CD4-positive, CD25-positive, alpha-beta regulatory T cell (primary cell): ENCODE results near the gene HOXB3. TPM values are rescaled to one million over a fixed set of nuclear protein-coding genes. Genes with fewer than 3 reads are reported as not detected.
A peak's percentile ranks its signal among the peaks of the same experiment; 100 is the strongest.

Experiments used
- ATAC-seq, 2 donors: fragments of 150-1000 bp; cut with Tn5 transposase; one replicate each; pipeline ENCODE4 v1.10.0; 2021; ENCODE audit warnings: low read depth in 2 of 2, moderate number of reproducible peaks in 2 of 2, moderate library complexity in 1 of 2
- DNase-seq, 3 donors: peaks; one replicate each; pipeline versions ENCODE4 v3.0.0 to v3.0.0-alpha.2; 2012 to 2022; ENCODE audit warnings: mixed read lengths in 1 of 3
- H3K27ac ChIP-seq: one replicate; pipeline ENCODE4 v1.7.0; 2013; ENCODE audit warnings: mild to moderate bottlenecking, low read length; ENCODE audit not compliant: insufficient read depth, poor library complexity, severe bottlenecking
- H3K27me3 ChIP-seq: one replicate; pipeline ENCODE4 v1.7.0; 2013; ENCODE audit warnings: low read length; ENCODE audit not compliant: control insufficient read depth, insufficient read depth
- H3K36me3 ChIP-seq: one replicate; pipeline ENCODE4 v1.7.0; 2013; ENCODE audit warnings: mild to moderate bottlenecking, low read length, moderate library complexity; ENCODE audit not compliant: control insufficient read depth, insufficient read depth
- H3K4me1 ChIP-seq: 2 replicates; pipeline ENCODE4 v1.7.0; 2013; ENCODE audit warnings: mild to moderate bottlenecking, low read length; ENCODE audit not compliant: insufficient read depth, control insufficient read depth, poor library complexity, severe bottlenecking
- H3K4me3 ChIP-seq: one replicate; pipeline ENCODE4 v1.7.0; 2013; ENCODE audit warnings: low read depth, mild to moderate bottlenecking, low read length, moderate library complexity
- H3K9me3 ChIP-seq, 2 experiments: 1 replicate in 1 of 2; 2 replicates in 1 of 2; pipeline ENCODE4 v1.7.0; 2013; ENCODE audit warnings: low read length in 2 of 2, mild to moderate bottlenecking in 1 of 2, moderate library complexity in 1 of 2; ENCODE audit not compliant: control insufficient read depth in 2 of 2
- H3K27ac Mint-ChIP-seq, 3 donors: one replicate each; pipeline ENCODE4 v1.8.0; 2020 to 2022; ENCODE audit warnings: mild to moderate bottlenecking in 3 of 3, mixed read lengths in 3 of 3, moderate library complexity in 2 of 3
- H3K27me3 Mint-ChIP-seq: one replicate; pipeline ENCODE4 v1.8.0; 2022; ENCODE audit warnings: mild to moderate bottlenecking, mixed read lengths
- H3K36me3 Mint-ChIP-seq: one replicate; pipeline ENCODE4 v1.8.0; 2020; ENCODE audit warnings: mixed read lengths
- H3K4me1 Mint-ChIP-seq, 4 donors: one replicate each; pipeline ENCODE4 v1.8.0; 2020 to 2022; ENCODE audit warnings: mixed read lengths in 4 of 4, mild to moderate bottlenecking in 1 of 4
- H3K4me3 Mint-ChIP-seq, 4 donors: one replicate each; pipeline ENCODE4 v1.8.0; 2020 to 2022; ENCODE audit warnings: mild to moderate bottlenecking in 4 of 4, mixed read lengths in 4 of 4, moderate library complexity in 3 of 4
- H3K9me3 Mint-ChIP-seq, 7 donors: one replicate each; pipeline ENCODE4 v1.8.0; 2020 to 2022; ENCODE audit warnings: mixed read lengths in 7 of 7, mild to moderate bottlenecking in 3 of 7, moderate library complexity in 2 of 7
- polyA plus RNA-seq, 4 donors: library from polyadenylated mRNA; unstranded; fragments of 300-500 nt; fragmentation: Illumina TruSeq; gene quantifications; one replicate each; pipeline ENCODE4 v1.2.3, GENCODE V29; 2021
- total RNA-seq: library from RNA; stranded (reverse); gene quantifications from one replicate; pipeline ENCODE4 v1.2.3, GENCODE V29; 2022

The HOXB3 gene
- total and polyA plus RNA-seq, 5 donors from 2014 or later, result 0.05 to 8.1 (median 0.16) TPM; not detected in 2

- Histone ChIP-seq H3K27ac (no peak overlapping the region), H3K27me3 (peaks cover 3% of the 10 kb centered on the region), H3K4me3 (no peak overlapping the region), H3K9me3 (no peaks in the 10 kb centered on the region), H3K36me3 (no peaks in the 10 kb centered on the region), H3K4me1 (no peaks in the 10 kb centered on the region)
- DNase-seq (no peak), ATAC-seq (no peak)
- H3K27me3 Mint-ChIP-seq, result peaks cover 9% of the 10 kb centered on the region
- peaks cover 5% of the 10 kb centered on the region for H3K36me3 Mint-ChIP-seq
- H3K4me3 Mint-ChIP-seq, result no peak overlapping the region
- peaks cover 0 to 14% (median 2%) of the 10 kb centered on the region in 4 donors for H3K4me1 Mint-ChIP-seq
- no peaks in the 10 kb centered on the region for H3K9me3 Mint-ChIP-seq
- no peak overlapping the region for H3K27ac Mint-ChIP-seq
These were observed 26.6 kb downstream of the HOXB3 start for GRCh38 chr17:48563385-48563838.

- no peaks in the 10 kb centered on the region for H3K4me1 ChIP-seq
- Mint-ChIP-seq H3K27me3 (peaks cover 12% of the 10 kb centered on the region), H3K4me1 (peaks cover 0 to 12% (median under 1%) of the 10 kb centered on the region in 4 donors), H3K36me3 (peaks cover 4% of the 10 kb centered on the region), H3K27ac (no peak overlapping the region), H3K9me3 (no peaks in the 10 kb centered on the region), H3K4me3 (no peak overlapping the region)
- no peak for DNase-seq
- no peaks in the 10 kb centered on the region for H3K36me3 ChIP-seq
- no peaks in the 10 kb centered on the region for H3K9me3 ChIP-seq
- no peak overlapping the region for H3K27ac ChIP-seq
- no peak overlapping the region for H3K4me3 ChIP-seq
- ATAC-seq, result no peak
- peaks cover 3% of the 10 kb centered on the region for H3K27me3 ChIP-seq
These were observed 27.1 kb downstream of the HOXB3 start for GRCh38 chr17:48562934-48563333.

DNA sequence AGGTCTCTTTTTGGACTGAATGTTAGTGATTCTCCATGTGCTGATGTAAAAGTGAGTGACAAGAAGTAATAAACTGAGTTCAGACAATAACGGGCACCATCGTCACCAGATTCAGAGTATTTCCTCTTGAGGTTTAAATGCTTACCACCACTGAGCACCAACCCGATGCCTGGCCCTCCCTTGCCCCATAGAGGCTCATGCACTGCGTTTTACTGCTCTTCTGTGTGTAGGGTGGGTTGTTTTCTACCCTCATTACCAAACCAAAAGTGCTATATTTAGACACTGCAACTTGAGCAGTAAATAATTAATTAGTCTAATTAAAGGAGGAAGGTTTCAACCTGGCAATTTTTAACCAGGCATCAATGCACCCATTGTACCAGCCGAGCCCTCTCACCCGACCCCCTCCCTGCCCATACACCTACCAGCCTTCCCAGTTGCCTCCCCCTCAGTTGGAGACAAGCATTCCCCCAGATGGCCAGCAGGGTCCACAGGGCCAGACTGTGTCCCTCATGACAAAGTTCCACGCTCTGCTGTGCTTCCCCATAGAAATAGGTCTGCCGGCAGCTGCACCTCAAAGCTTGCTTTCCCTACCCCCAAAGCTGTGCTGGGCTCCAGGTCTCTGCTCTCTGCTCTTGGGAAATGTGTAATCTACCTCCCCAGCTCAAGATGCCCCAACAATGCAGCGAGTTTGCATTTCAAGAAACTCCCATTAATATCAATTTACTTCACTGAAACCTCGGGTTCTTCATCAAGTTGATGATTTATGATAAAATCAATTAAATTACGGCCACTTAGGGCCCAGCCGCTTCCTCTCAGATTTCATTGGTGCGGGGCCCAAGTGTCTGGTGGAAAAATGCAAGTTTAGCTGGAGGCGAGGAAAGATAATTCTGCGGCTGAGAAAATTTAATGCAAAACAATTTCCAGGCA is 27.9 kb downstream of the HOXB3 start:
- no peak overlapping the region for H3K27ac Mint-ChIP-seq
- H3K4me1 ChIP-seq, result no peaks in the 10 kb centered on the region
- no peak for DNase-seq
- peaks cover 0 to 12% (median under 1%) of the 10 kb centered on the region in 4 donors for H3K4me1 Mint-ChIP-seq
- peaks cover 4% of the 10 kb centered on the region for H3K36me3 Mint-ChIP-seq
- no peak overlapping the region for H3K4me3 ChIP-seq
- peak in 1 of 2 donors; percentile 48 for ATAC-seq
- H3K27ac ChIP-seq, result no peak overlapping the region
- no peak overlapping the region for H3K4me3 Mint-ChIP-seq
- no peaks in the 10 kb centered on the region for H3K36me3 ChIP-seq
- H3K27me3 Mint-ChIP-seq, result peaks cover 13% of the 10 kb centered on the region
- no peaks in the 10 kb centered on the region for H3K9me3 ChIP-seq
- no peaks in the 10 kb centered on the region for H3K9me3 Mint-ChIP-seq
- H3K27me3 ChIP-seq, result peaks cover 3% of the 10 kb centered on the region

DNA sequence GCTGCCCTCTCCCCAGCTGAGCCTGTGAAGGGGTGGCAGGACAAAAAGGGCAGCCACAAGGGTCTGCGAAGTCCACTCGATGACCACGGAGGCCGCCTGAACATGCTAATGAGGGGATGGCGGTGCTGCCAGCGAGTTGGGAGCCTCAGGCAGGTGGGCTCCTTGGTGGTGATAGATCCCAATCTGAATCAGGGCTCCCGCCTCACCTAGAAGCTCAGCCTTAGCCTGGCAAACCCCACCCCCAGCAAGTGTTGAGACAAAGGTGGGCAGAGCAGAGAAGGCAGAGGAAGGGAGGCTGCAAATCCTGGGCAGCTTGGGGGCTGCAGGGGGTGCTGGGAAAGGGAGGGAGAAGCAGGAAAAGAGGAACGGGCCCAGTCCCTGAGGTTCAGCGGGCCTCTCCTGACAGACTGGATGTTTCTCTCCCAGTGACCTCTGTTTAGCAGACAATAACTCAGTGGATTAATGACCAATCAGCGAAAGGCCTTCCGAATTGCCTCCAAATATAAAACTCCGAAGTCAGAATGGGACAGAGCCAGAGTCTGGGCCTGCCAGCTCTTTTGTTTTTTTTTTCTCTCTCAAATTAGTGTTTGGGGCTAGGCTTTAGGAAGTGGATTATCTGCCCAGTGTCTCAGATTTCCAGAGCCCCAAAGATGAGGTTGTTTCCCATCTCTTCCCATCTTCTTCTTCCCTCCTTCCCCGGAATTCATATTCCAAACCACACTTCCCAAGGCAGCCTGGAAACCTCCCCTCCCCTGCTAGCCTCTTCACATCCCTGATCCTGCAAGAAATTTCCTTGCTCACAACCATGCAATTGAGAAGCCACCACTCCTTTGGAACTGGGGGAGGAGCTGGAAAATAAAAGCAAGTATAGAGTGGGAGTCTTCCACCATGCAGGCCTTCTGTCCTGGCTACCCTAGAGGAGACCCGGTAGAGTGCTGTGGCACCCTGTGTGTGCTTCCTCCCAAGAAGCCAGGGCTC is 29.9 kb downstream of the HOXB3 start:
- no peak for ATAC-seq
- Histone ChIP-seq H3K4me3 (no peak overlapping the region), H3K27me3 (no peaks in the 10 kb centered on the region), H3K36me3 (no peaks in the 10 kb centered on the region), H3K4me1 (peaks cover 2% of the 10 kb centered on the region), H3K27ac (no peak overlapping the region), H3K9me3 (no peaks in the 10 kb centered on the region)
- H3K27ac Mint-ChIP-seq, result peak overlapping the region in 1 of 3 donors; percentile 26
- peaks cover 4% of the 10 kb centered on the region for H3K36me3 Mint-ChIP-seq
- H3K9me3 Mint-ChIP-seq, result no peaks in the 10 kb centered on the region
- H3K27me3 Mint-ChIP-seq, result peaks cover 28% of the 10 kb centered on the region
- H3K4me1 Mint-ChIP-seq, result peaks cover 0 to 16% (median 8%) of the 10 kb centered on the region in 4 donors
- no peak for DNase-seq
- H3K4me3 Mint-ChIP-seq, result no peak overlapping the region

DNA sequence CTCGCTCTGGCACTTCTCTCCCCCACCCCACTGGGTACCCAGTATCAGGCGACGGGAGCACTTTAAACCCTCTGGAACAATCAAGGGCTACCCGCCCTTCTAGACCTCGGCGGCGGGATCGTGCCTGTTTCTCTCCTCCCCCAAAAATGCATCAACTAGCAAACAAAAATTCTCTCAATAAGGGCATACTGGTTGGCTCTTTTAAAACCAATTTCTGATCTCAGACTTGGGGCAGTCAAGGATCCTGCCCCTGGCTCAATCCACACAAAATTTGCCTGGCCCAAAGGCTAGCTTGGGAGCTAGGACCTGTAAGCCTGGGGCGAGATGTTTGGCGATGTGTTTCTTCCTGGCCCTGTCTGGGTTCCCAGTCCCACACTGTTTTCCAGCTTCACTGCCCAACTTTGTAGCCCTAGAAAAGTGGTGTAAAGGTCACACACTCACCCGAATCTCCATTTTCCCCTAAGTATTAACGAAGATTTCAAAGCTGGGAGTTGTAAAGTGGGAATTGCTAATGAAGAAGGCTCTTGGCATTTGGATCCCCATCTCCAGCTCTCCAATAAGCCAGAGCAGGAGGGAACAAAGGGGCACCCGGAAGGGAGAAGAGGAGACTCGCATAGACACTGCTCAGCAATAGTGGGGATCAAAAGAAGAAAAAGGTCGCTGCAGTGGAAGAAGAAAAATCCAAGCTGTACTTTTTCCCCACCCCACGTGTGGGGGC is 30.8 kb downstream of the HOXB3 start:
- Mint-ChIP-seq H3K9me3 (no peaks in the 10 kb centered on the region), H3K27ac (no peak overlapping the region), H3K4me3 (no peak overlapping the region), H3K27me3 (peaks cover 28% of the 10 kb centered on the region), H3K4me1 (peaks cover 0 to 12% (median 8%) of the 10 kb centered on the region in 4 donors), H3K36me3 (peaks cover 4% of the 10 kb centered on the region)
- no peaks in the 10 kb centered on the region for H3K27me3 ChIP-seq
- H3K9me3 ChIP-seq, result no peaks in the 10 kb centered on the region
- DNase-seq (no peak), ATAC-seq (no peak)
- no peak overlapping the region for H3K4me3 ChIP-seq
- no peaks in the 10 kb centered on the region for H3K36me3 ChIP-seq
- H3K27ac ChIP-seq, result no peak overlapping the region
- H3K4me1 ChIP-seq, result peaks cover 2% of the 10 kb centered on the region

GRCh38 chr17:48558831-48559121 is 31.3 kb downstream of the HOXB3 start:
- ATAC-seq, result no peak
- Mint-ChIP-seq H3K27ac (peak overlapping the region in 1 of 3 donors; percentile 67), H3K4me3 (no peak overlapping the region)

More at GRCh38 chr17:48558831-48559121, 31.3 kb downstream of the HOXB3 start:
- DNase-seq, result no peak
- peaks cover 27% of the 10 kb centered on the region for H3K27me3 Mint-ChIP-seq
- no peak overlapping the region for H3K27ac ChIP-seq
- H3K27me3 ChIP-seq, result no peaks in the 10 kb centered on the region
- no peak overlapping the region for H3K4me3 ChIP-seq
- H3K36me3 Mint-ChIP-seq, result peaks cover 4% of the 10 kb centered on the region
- no peaks in the 10 kb centered on the region for H3K9me3 Mint-ChIP-seq
- no peaks in the 10 kb centered on the region for H3K9me3 ChIP-seq
- H3K36me3 ChIP-seq, result no peaks in the 10 kb centered on the region
- peaks cover 0 to 12% (median 8%) of the 10 kb centered on the region in 4 donors for H3K4me1 Mint-ChIP-seq
- H3K4me1 ChIP-seq, result peaks cover 2% of the 10 kb centered on the region
